NCI-H524 (cell line): ENCODE results near the gene ZNF581.

Source experiments
- DNase-seq, 2 experiments: peaks; one replicate each; lab custom pipeline; 2025; lab: John Stamatoyannopoulos, UW

The ZNF581 gene

GRCh38 chr19:55694656-55695491, 51.4 kb downstream of the ZNF581 start:
- no peak for DNase-seq
